H9 (cell line): ENCODE measurements around the gene KCNMA1. TPM values are rescaled to one million over a fixed set of nuclear protein-coding genes. Genes with fewer than 3 reads are reported as not detected.

Experiments
- DNase-seq: peaks from one replicate; pipeline ENCODE4 v3.0.0-alpha.2; 2017
- H2AFZ ChIP-seq: one replicate; pipeline ENCODE4 v1.6.1; 2013; ENCODE audit warnings: mild to moderate bottlenecking, low read length, control low read depth, moderate library complexity
- H2AK5ac ChIP-seq: 2 replicates; pipeline ENCODE4 v1.6.1; 2013; ENCODE audit warnings: low read length, control low read depth, mixed read lengths; ENCODE audit not compliant: insufficient read length
- H2BK120ac ChIP-seq: one replicate; pipeline ENCODE4 v1.6.1; 2013; ENCODE audit warnings: low read depth, mild to moderate bottlenecking, low read length, control low read depth, inconsistent platforms; ENCODE audit not compliant: poor library complexity, severe bottlenecking
- H2BK12ac ChIP-seq: 2 replicates; pipeline ENCODE4 v1.6.1; 2013; ENCODE audit warnings: low read length, control low read depth, mixed read lengths, low read depth; ENCODE audit not compliant: insufficient read length
- H2BK15ac ChIP-seq: 2 replicates; pipeline ENCODE4 v1.6.1; 2013; ENCODE audit warnings: low read depth, low read length, control low read depth
- H2BK20ac ChIP-seq: one replicate; pipeline ENCODE4 v1.6.1; 2013; ENCODE audit warnings: low read depth, mild to moderate bottlenecking, low read length, control low read depth, inconsistent platforms; ENCODE audit not compliant: poor library complexity, severe bottlenecking
- H2BK5ac ChIP-seq: 2 replicates; pipeline ENCODE4 v1.6.1; 2013; ENCODE audit warnings: low read length, control low read depth, mixed read lengths; ENCODE audit not compliant: insufficient read length
- H3K14ac ChIP-seq: 2 replicates; pipeline ENCODE4 v1.6.1; 2013; ENCODE audit warnings: low read length, control low read depth; ENCODE audit not compliant: insufficient read depth
- H3K18ac ChIP-seq: 2 replicates; pipeline ENCODE4 v1.6.1; 2013; ENCODE audit warnings: low read depth, mild to moderate bottlenecking, mixed read lengths, low read length, control low read depth; ENCODE audit not compliant: insufficient read length
- H3K23ac ChIP-seq: 2 replicates; pipeline ENCODE4 v1.6.1; 2013; ENCODE audit warnings: low read length, control low read depth, mixed read lengths, low read depth; ENCODE audit not compliant: insufficient read length
- H3K23me2 ChIP-seq: 2 replicates; pipeline ENCODE4 v1.6.1; 2013; ENCODE audit warnings: low read depth, mild to moderate bottlenecking, mixed read lengths, low read length, control low read depth; ENCODE audit not compliant: insufficient read length, poor library complexity, severe bottlenecking
- H3K27ac ChIP-seq: 2 replicates; pipeline ENCODE4 v1.5.1; 2013; ENCODE audit warnings: low read length, control low read depth, mixed read lengths, low read depth; ENCODE audit not compliant: insufficient read length
- H3K27me3 ChIP-seq: 2 replicates; pipeline ENCODE4 v1.6.1; 2013; ENCODE audit warnings: low read length, control low read depth, inconsistent platforms; ENCODE audit not compliant: insufficient read depth
- H3K4ac ChIP-seq: 2 replicates; pipeline ENCODE4 v1.6.1; 2013; ENCODE audit warnings: low read depth, mild to moderate bottlenecking, control low read depth, inconsistent platforms, low read length, moderate library complexity
- H3K4me1 ChIP-seq: 2 replicates; pipeline ENCODE4 v1.6.1; 2013; ENCODE audit warnings: low read length, control low read depth, inconsistent platforms; ENCODE audit not compliant: insufficient read depth
- H3K4me2 ChIP-seq: 2 replicates; pipeline ENCODE4 v1.6.1; 2013; ENCODE audit warnings: low read length, control low read depth, mixed read lengths; ENCODE audit not compliant: insufficient read length, insufficient read depth
- H3K56ac ChIP-seq: 2 replicates; pipeline ENCODE4 v1.6.1; 2013; ENCODE audit warnings: low read depth, mild to moderate bottlenecking, mixed read lengths, low read length, control low read depth; ENCODE audit not compliant: insufficient read length
- H3K79me1 ChIP-seq: 2 replicates; pipeline ENCODE4 v1.6.1; 2013; ENCODE audit warnings: low read depth, mild to moderate bottlenecking, moderate library complexity, low read length, control low read depth, inconsistent platforms; ENCODE audit not compliant: insufficient read depth, poor library complexity, severe bottlenecking
- H3K79me2 ChIP-seq: 2 replicates; pipeline ENCODE4 v1.6.1; 2013; ENCODE audit warnings: low read length, control low read depth, inconsistent platforms; ENCODE audit not compliant: insufficient read depth
- H3K9ac ChIP-seq: 2 replicates; pipeline ENCODE4 v1.6.1; 2013; ENCODE audit warnings: low read length, control low read depth, mixed read lengths; ENCODE audit not compliant: insufficient read length; ENCODE audit errors: extremely low read depth
- H3K9me3 ChIP-seq: one replicate; pipeline ENCODE4 v1.6.1; 2013; ENCODE audit warnings: low read depth, low read length, inconsistent platforms; ENCODE audit not compliant: control insufficient read depth
- H3T11ph ChIP-seq: one replicate; pipeline ENCODE4 v1.6.1; 2013; ENCODE audit warnings: mild to moderate bottlenecking, low read length, control low read depth, inconsistent platforms
- H4K20me1 ChIP-seq: one replicate; pipeline ENCODE4 v1.6.1; 2013; ENCODE audit not compliant: control insufficient read depth, insufficient read length, insufficient read depth
- H4K5ac ChIP-seq: 2 replicates; pipeline ENCODE4 v1.6.1; 2013; ENCODE audit warnings: low read depth, mild to moderate bottlenecking, mixed read lengths, low read length, control low read depth; ENCODE audit not compliant: insufficient read length
- H4K8ac ChIP-seq: replicated peaks from 2 replicates; pipeline ENCODE4 v1.6.1; 2013; ENCODE audit warnings: low read length, control low read depth, mixed read lengths, low read depth; ENCODE audit not compliant: insufficient read length
- H4K91ac ChIP-seq: 2 replicates; pipeline ENCODE4 v1.6.1; 2013; ENCODE audit warnings: low read depth, mild to moderate bottlenecking, moderate library complexity, mixed read lengths, low read length, control low read depth; ENCODE audit not compliant: insufficient read length
- H3K27ac Mint-ChIP-seq, 3 experiments: 2 replicates in 2 of 3; 3 replicates in 1 of 3; pipeline ENCODE4 v1.8.0; 2020 to 2021; ENCODE audit warnings: mixed read lengths in 3 of 3, mild to moderate bottlenecking in 1 of 3, moderate library complexity in 1 of 3
- H3K27me3 Mint-ChIP-seq: 2 replicates; pipeline ENCODE4 v1.8.0; 2021; ENCODE audit warnings: low read depth, mild to moderate bottlenecking, moderate library complexity, mixed read lengths
- H3K36me3 Mint-ChIP-seq, 3 experiments: 2 replicates in 2 of 3; 3 replicates in 1 of 3; pipeline ENCODE4 v1.8.0; 2020 to 2021; ENCODE audit warnings: low read depth in 3 of 3, mixed read lengths in 3 of 3; ENCODE audit not compliant: insufficient read depth in 1 of 3
- H3K4me1 Mint-ChIP-seq, 2 experiments: 2 replicates each; pipeline ENCODE4 v1.8.0; 2020; ENCODE audit warnings: mixed read lengths in 2 of 2
- H3K4me3 Mint-ChIP-seq, 2 experiments: 2 replicates in 1 of 2; 3 replicates in 1 of 2; pipeline ENCODE4 v1.8.0; 2020 to 2021; ENCODE audit warnings: mild to moderate bottlenecking in 2 of 2, mixed read lengths in 2 of 2, moderate library complexity in 1 of 2
- H3K9me3 Mint-ChIP-seq, 2 experiments: 2 replicates in 1 of 2; 3 replicates in 1 of 2; pipeline ENCODE4 v1.8.0; 2020; ENCODE audit warnings: mild to moderate bottlenecking in 2 of 2, mixed read lengths in 2 of 2, moderate library complexity in 1 of 2
- WGBS: extraction: QIAGEN DNeasy Blood & Tissue Kit; methylation state at CpG from one replicate; pipeline ENCODE4 v1.1.7; 2013; ENCODE audit warnings: missing lambda C conversion rate, low lambda C conversion rate, mixed read lengths; ENCODE audit not compliant: insufficient read length; ENCODE audit errors: extremely low coverage; 5-methylcytosine and 5-hydroxymethylcytosine counted together
- total RNA-seq: library from RNA; stranded (reverse); gene quantifications from 2 replicates; pipeline ENCODE4 v1.2.1, GENCODE V29; 2021
- TF ChIP-seq, protein P1 (sequence below): fragments of 200-600 bp; sonication (generic); conservative IDR thresholded peaks from 3 replicates; pipeline ENCODE4 v1.8.0; 2021; ENCODE audit warnings: antibody characterized with exemption, mild to moderate bottlenecking

Gene KCNMA1
- total RNA-seq, 1 experiment from 2014 or later, result 2.0 TPM

DNA sequence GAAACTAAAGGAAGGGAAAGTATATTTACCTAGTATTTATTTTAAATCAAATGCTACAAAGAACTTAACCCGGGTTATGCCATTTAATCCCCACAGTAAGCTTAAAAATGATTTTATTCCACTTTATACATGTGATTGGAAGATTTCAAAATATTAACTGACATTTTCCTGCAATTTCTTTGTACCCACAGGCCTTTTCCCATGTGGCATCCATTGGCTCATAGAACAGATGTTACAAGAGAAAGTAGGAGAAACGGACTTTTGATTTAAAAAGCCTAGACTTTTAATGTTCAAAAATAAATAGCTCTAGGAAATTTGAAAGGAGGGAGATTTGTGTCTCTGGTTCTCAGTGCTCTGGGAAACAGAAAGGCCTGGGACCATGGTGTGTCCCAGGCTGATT, 807.9 kb downstream of the KCNMA1 start:
- no peak overlapping the region for H3K27ac Mint-ChIP-seq
- no peak for DNase-seq

More for the DNA sequence above, 807.9 kb downstream of the KCNMA1 start:
- Mint-ChIP-seq H3K36me3 (no peaks in the 10 kb centered on the region), H3K4me3 (no peak overlapping the region), H3K27me3 (no peaks in the 10 kb centered on the region), H3K4me1 (peaks cover 5 to 6% of the 10 kb centered on the region in 2 experiments), H3K9me3 (no peaks in the 10 kb centered on the region; a peak in 2 of 5 replicates)
- Histone ChIP-seq H3T11ph (no peak overlapping the region), H2BK12ac (no peak overlapping the region), H2BK15ac (no peak overlapping the region), H3K23ac (no peak overlapping the region), H3K27me3 (no peaks in the 10 kb centered on the region), H3K27ac (no peak overlapping the region), H4K91ac (no peak overlapping the region), H2BK5ac (no peak overlapping the region), H2AK5ac (no peak overlapping the region), H3K56ac (no peak overlapping the region), H4K20me1 (no peaks in the 10 kb centered on the region), H3K9me3 (no peaks in the 10 kb centered on the region), H3K4me2 (no peak overlapping the region), H3K4ac (no peak overlapping the region), H3K9ac (no peak overlapping the region), H2AFZ (no peak overlapping the region), H4K8ac (no peak overlapping the region), H4K5ac (no peak overlapping the region), H3K79me1 (no peaks in the 10 kb centered on the region), H3K4me1 (no peaks in the 10 kb centered on the region; the same call in 1 of the 2 replicates), H3K14ac (no peak overlapping the region), H2BK20ac (no peak overlapping the region), H3K23me2 (no peaks in the 10 kb centered on the region), H2BK120ac (no peak overlapping the region), H3K18ac (no peak overlapping the region), H3K79me2 (no peaks in the 10 kb centered on the region)
- TF ChIP-seq, protein P1, sequence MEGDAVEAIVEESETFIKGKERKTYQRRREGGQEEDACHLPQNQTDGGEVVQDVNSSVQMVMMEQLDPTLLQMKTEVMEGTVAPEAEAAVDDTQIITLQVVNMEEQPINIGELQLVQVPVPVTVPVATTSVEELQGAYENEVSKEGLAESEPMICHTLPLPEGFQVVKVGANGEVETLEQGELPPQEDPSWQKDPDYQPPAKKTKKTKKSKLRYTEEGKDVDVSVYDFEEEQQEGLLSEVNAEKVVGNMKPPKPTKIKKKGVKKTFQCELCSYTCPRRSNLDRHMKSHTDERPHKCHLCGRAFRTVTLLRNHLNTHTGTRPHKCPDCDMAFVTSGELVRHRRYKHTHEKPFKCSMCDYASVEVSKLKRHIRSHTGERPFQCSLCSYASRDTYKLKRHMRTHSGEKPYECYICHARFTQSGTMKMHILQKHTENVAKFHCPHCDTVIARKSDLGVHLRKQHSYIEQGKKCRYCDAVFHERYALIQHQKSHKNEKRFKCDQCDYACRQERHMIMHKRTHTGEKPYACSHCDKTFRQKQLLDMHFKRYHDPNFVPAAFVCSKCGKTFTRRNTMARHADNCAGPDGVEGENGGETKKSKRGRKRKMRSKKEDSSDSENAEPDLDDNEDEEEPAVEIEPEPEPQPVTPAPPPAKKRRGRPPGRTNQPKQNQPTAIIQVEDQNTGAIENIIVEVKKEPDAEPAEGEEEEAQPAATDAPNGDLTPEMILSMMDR, result no peak
- no CpG with 5 or more reads among the region's 2 CpGs for WGBS
